ENCODE results near the gene TDRKH. TPM values are rescaled to one million over a fixed set of nuclear protein-coding genes. Genes with fewer than 3 reads are reported as not detected.
"Not testable (repeated sequence)": the region's sequence is repeated elsewhere in the genome, so short reads cannot be mapped to it uniquely, and the experiment has no call there.

Gene TDRKH
- total and polyA plus RNA-seq, 4 donors: 1.5 to 6.7 (median 3.8) TPM

GRCh38 chr1:151739590-151740355 lies 50.5 kb downstream of the TDRKH start:
- peak; percentile 44 to 50 for TF ChIP-seq RAD21 (IDR thresholded peaks at IDR 0.05)
- TF ChIP-seq ATF3 (IDR thresholded peaks at IDR 0.05): peak; percentile 10
- no peak for TF ChIP-seq REST (IDR thresholded peaks at IDR 0.05)
- TF ChIP-seq HNF4A (conservative IDR thresholded peaks at IDR 0.05): peak in 1 of 2 donors; percentile 26
- peak in 1 of 2 donors; percentile 19 for TF ChIP-seq RXRA (IDR thresholded peaks at IDR 0.05)
- no peak for TF ChIP-seq CTCF (IDR thresholded peaks at IDR 0.05; ENCODE audit: low read depth, low read length, missing input control)
- TF ChIP-seq HNF4G (IDR thresholded peaks at IDR 0.05): no peak
- H3K36me3 ChIP-seq (ENCODE audit: control insufficient read depth in 4 of 4, insufficient read depth in 3 of 4, low read depth in 1 of 4, low read length in 3 of 4): no peaks in the 10 kb centered on the region
- H3K27me3 ChIP-seq (ENCODE audit: control insufficient read depth in 4 of 4, insufficient read depth in 4 of 4, low read length in 3 of 4): no peaks in the 10 kb centered on the region
- H3K9me3 ChIP-seq (ENCODE audit: control insufficient read depth in 4 of 4, low read length in 3 of 4): peaks cover 0 to 4% (median 0%) of the 10 kb centered on the region in 4 donors
- no peak overlapping the region for H3K9ac ChIP-seq (ENCODE audit: low read depth in 1 of 2, low read length in 2 of 2)
- peaks cover 6 to 19% (median 14%) of the 10 kb centered on the region in 4 donors for H3K4me1 ChIP-seq (ENCODE audit: control insufficient read depth in 4 of 4, insufficient read depth in 4 of 4, low read length in 3 of 4)
- no peak overlapping the region for H3K4me3 ChIP-seq (ENCODE audit: low read depth in 1 of 3, low read length in 3 of 3)
- DNase-seq (ENCODE audit: low spot score): no peak
- 33% methylated on average over 3 of the region's 3 CpGs for WGBS
- peak overlapping the region; percentile 8 to 54 for H3K27ac ChIP-seq (ENCODE audit: low read depth in 1 of 2, low read length in 2 of 2)

GRCh38 chr1:151737479-151737878 lies 52.8 kb downstream of the TDRKH start:
- DNase-seq (ENCODE audit: low spot score): no peak
- H3K9ac ChIP-seq (ENCODE audit: low read depth in 1 of 2, low read length in 2 of 2): no peak overlapping the region
- no peaks in the 10 kb centered on the region for H3K27me3 ChIP-seq (ENCODE audit: control insufficient read depth in 4 of 4, insufficient read depth in 4 of 4, low read length in 3 of 4)
- H3K9me3 ChIP-seq (ENCODE audit: control insufficient read depth in 4 of 4, low read length in 3 of 4): peaks cover 0 to 4% (median 0%) of the 10 kb centered on the region in 4 donors
- H3K4me3 ChIP-seq (ENCODE audit: low read depth in 1 of 3, low read length in 3 of 3): no peak overlapping the region
- H3K27ac ChIP-seq (ENCODE audit: low read depth in 1 of 2, low read length in 2 of 2): no peak overlapping the region
- H3K4me1 ChIP-seq (ENCODE audit: control insufficient read depth in 4 of 4, insufficient read depth in 4 of 4, low read length in 3 of 4): peaks cover 6 to 20% (median 14%) of the 10 kb centered on the region in 4 donors
- H3K36me3 ChIP-seq (ENCODE audit: control insufficient read depth in 4 of 4, insufficient read depth in 3 of 4, low read depth in 1 of 4, low read length in 3 of 4): no peaks in the 10 kb centered on the region
- TF ChIP-seq HNF4A (conservative IDR thresholded peaks at IDR 0.05) (no peak), NR2F2 (IDR thresholded peaks at IDR 0.05) (no peak), FOXA1 (IDR thresholded peaks at IDR 0.05) (no peak)

GRCh38 chr1:151737026-151737425 lies 53.3 kb downstream of the TDRKH start:
- Histone ChIP-seq H3K27ac (ENCODE audit: low read depth in 1 of 2, low read length in 2 of 2) (no peak overlapping the region), H3K36me3 (ENCODE audit: control insufficient read depth in 4 of 4, insufficient read depth in 3 of 4, low read depth in 1 of 4, low read length in 3 of 4) (no peaks in the 10 kb centered on the region), H3K4me1 (ENCODE audit: control insufficient read depth in 4 of 4, insufficient read depth in 4 of 4, low read length in 3 of 4) (peaks cover 6 to 20% (median 14%) of the 10 kb centered on the region in 4 donors), H3K9ac (ENCODE audit: low read depth in 1 of 2, low read length in 2 of 2) (no peak overlapping the region), H3K4me3 (ENCODE audit: low read depth in 1 of 3, low read length in 3 of 3) (no peak overlapping the region), H3K9me3 (ENCODE audit: control insufficient read depth in 4 of 4, low read length in 3 of 4) (peaks cover 0 to 4% (median 0%) of the 10 kb centered on the region in 4 donors), H3K27me3 (ENCODE audit: control insufficient read depth in 4 of 4, insufficient read depth in 4 of 4, low read length in 3 of 4) (no peaks in the 10 kb centered on the region)
- WGBS: 97% methylated on average over 2 of the region's 2 CpGs
- TF ChIP-seq NR2F2 (IDR thresholded peaks at IDR 0.05): no peak
- no peak for TF ChIP-seq SP1 (IDR thresholded peaks at IDR 0.05)
- TF ChIP-seq CTCF (IDR thresholded peaks at IDR 0.05; ENCODE audit: low read depth, low read length, missing input control): no peak
- no peak for TF ChIP-seq TAF1 (conservative IDR thresholded peaks at IDR 0.05)
- TF ChIP-seq FOXA1 (IDR thresholded peaks at IDR 0.05): no peak
- TF ChIP-seq EGR1 (IDR thresholded peaks at IDR 0.05; ENCODE audit: low read depth in 2 of 2): no peak
- TF ChIP-seq YY1 (IDR thresholded peaks at IDR 0.05): no peak
- TF ChIP-seq ATF3 (IDR thresholded peaks at IDR 0.05): no peak
- no peak for DNase-seq (ENCODE audit: low spot score)

GRCh38 chr1:151733995-151734394 lies 56.3 kb downstream of the TDRKH start:
- not testable (repeated sequence) for H3K9me3 ChIP-seq (ENCODE audit: control insufficient read depth in 4 of 4, low read length in 3 of 4); H3K4me3 ChIP-seq (ENCODE audit: low read depth in 1 of 3, low read length in 3 of 3); H3K27me3 ChIP-seq (ENCODE audit: control insufficient read depth in 4 of 4, insufficient read depth in 4 of 4, low read length in 3 of 4); H3K9ac ChIP-seq (ENCODE audit: low read depth in 1 of 2, low read length in 2 of 2); H3K27ac ChIP-seq (ENCODE audit: low read depth in 1 of 2, low read length in 2 of 2); DNase-seq (ENCODE audit: low spot score); H3K36me3 ChIP-seq (ENCODE audit: control insufficient read depth in 4 of 4, insufficient read depth in 3 of 4, low read depth in 1 of 4, low read length in 3 of 4)
- WGBS: 92% methylated on average over 9 of the region's 9 CpGs
- H3K4me1 ChIP-seq (ENCODE audit: control insufficient read depth in 4 of 4, insufficient read depth in 4 of 4, low read length in 3 of 4): peaks cover 0 to 16% (median 3%) of the 10 kb centered on the region in 4 donors
